OCI-LY7 (cell line): ENCODE results near the gene PPCS. TPM values are rescaled to one million over a fixed set of nuclear protein-coding genes. Genes with fewer than 3 reads are reported as not detected.

Experiments
- BruUV-seq: library from RNA; stranded (reverse); fragments of 400-500 nt; replicated peaks from 2 replicates; lab custom pipeline; 2021; lab: Mats Ljungman, UMichigan
- CTCF ChIA-PET: fragments of 300-600 bp; sonication (Branson Sonifier 250); formaldehyde crosslinking; loops from one replicate; lab custom pipeline; 2022; ENCODE audit warnings: antibody characterized with exemption; ENCODE audit not compliant: unreplicated experiment; lab: Charles Lee
- POLR2A ChIA-PET: fragments of 300-600 bp; sonication (Branson Sonifier 250); formaldehyde crosslinking; loops from one replicate; lab custom pipeline; 2022; ENCODE audit warnings: antibody characterized with exemption; lab: Charles Lee
- DNase-seq: peaks from one replicate; pipeline ENCODE4 v3.0.0-alpha.2; 2015; ENCODE audit warnings: low spot score
- H2AFZ ChIP-seq: fragments of 200-600 bp; sonication (generic), shearing (Covaris generic); 2 replicates; pipeline ENCODE4 v1.6.1; 2014; ENCODE audit warnings: mild to moderate bottlenecking, antibody characterized with exemption, low read length, moderate library complexity
- H3K27ac ChIP-seq: fragments of 200-600 bp; sonication (generic); 2 replicates; pipeline ENCODE4 v1.5.1; 2014; ENCODE audit warnings: mixed run types, low read depth, mild to moderate bottlenecking, moderate library complexity, low read length, inconsistent platforms; ENCODE audit not compliant: poor library complexity, severe bottlenecking
- H3K36me3 ChIP-seq: fragments of 200-600 bp; sonication (generic); 2 replicates; pipeline ENCODE4 v1.6.1; 2014; ENCODE audit warnings: mild to moderate bottlenecking, antibody characterized with exemption, low read length, moderate library complexity, mixed read lengths; ENCODE audit not compliant: insufficient read depth
- H3K4me1 ChIP-seq: fragments of 200-600 bp; sonication (generic); 2 replicates; pipeline ENCODE4 v1.5.1; 2014; ENCODE audit warnings: mild to moderate bottlenecking, low read length; ENCODE audit not compliant: insufficient read depth, poor library complexity, severe bottlenecking
- H3K4me2 ChIP-seq: fragments of 200-600 bp; sonication (generic); 2 replicates; pipeline ENCODE4 v1.6.1; 2014; ENCODE audit warnings: mild to moderate bottlenecking, low read length
- H3K4me3 ChIP-seq: fragments of 200-600 bp; sonication (generic); 2 replicates; pipeline ENCODE4 v1.5.1; 2014; ENCODE audit warnings: mild to moderate bottlenecking, low read depth, low read length; ENCODE audit not compliant: poor library complexity, severe bottlenecking
- H3K79me2 ChIP-seq: fragments of 200-600 bp; sonication (generic); 2 replicates; pipeline ENCODE4 v1.6.1; 2016; ENCODE audit warnings: low read depth, mild to moderate bottlenecking, low read length, moderate library complexity, mixed read lengths; ENCODE audit not compliant: insufficient read depth
- H3K9me2 ChIP-seq: fragments of 200-600 bp; sonication (generic); 2 replicates; pipeline ENCODE4 v1.6.1; 2016; ENCODE audit warnings: mild to moderate bottlenecking, low read length, mixed read lengths; ENCODE audit not compliant: insufficient read depth
- H3K9me3 ChIP-seq: fragments of 200-600 bp; sonication (generic); 2 replicates; pipeline ENCODE4 v1.6.1; 2014; ENCODE audit warnings: mild to moderate bottlenecking, mixed run types, low read length, mixed read lengths
- H4K20me1 ChIP-seq: fragments of 200-600 bp; sonication (generic); 2 replicates; pipeline ENCODE4 v1.6.1; 2014; ENCODE audit warnings: mild to moderate bottlenecking, antibody characterized with exemption, low read length, moderate library complexity, mixed read lengths; ENCODE audit not compliant: insufficient read depth
- EZH2phosphoT487 ChIP-seq: fragments of 200-600 bp; sonication (generic); IDR thresholded peaks from 2 replicates; pipeline ENCODE4 v1.6.1; 2018; ENCODE audit warnings: low read depth, borderline replicate concordance, mild to moderate bottlenecking, mixed run types, antibody characterized with exemption, low read length, moderate library complexity, mixed read lengths
- intact Hi-C: fragments of 100-400 bp; cut with micrococcal nuclease; formaldehyde crosslinking; loops from one replicate; pipeline ENCODE4 v1.10.0; 2022; ENCODE audit not compliant: unreplicated experiment
- total RNA-seq, 2 experiments: library from RNA; depleted of rRNA in 1 of 2; stranded (reverse); fragments of >200 nt in 1 of 2; shearing (Covaris generic) in 1 of 2; gene quantifications; 2 replicates each; pipeline ENCODE4 v1.2.3, GENCODE V29; 2014 to 2022
- TF ChIP-seq, protein P1 (sequence below): fragments of 200-600 bp; sonication (generic); conservative IDR thresholded peaks from 2 replicates; pipeline ENCODE4 v1.5.1; 2014; ENCODE audit warnings: mild to moderate bottlenecking, antibody characterized with exemption, low read length, moderate library complexity, mixed read lengths

PPCS gene
- total RNA-seq, 2 experiments from 2014 or later: 29.2 to 46.9 TPM

DNA sequence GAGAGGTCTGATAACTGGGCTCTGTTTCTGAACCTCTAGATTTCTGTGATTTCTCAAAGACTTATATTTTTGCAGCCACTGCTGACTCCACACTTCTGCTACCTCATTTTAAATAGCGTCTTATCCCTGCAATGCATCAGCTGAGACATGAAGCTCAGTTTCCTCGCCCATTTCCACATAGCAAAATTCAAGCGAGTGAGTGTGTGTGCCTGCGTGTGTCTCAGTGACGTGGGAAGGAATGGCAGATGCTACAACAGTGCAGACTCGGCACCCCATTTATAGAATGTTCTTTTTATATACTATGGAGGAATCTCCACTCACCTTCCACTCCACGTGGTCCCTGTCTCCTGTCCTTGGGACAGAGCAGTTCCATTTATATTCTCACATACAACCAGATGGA, 36.2 kb upstream of the PPCS start:
- Histone ChIP-seq H3K9me2 (no peaks in the 10 kb centered on the region), H3K36me3 (no peaks in the 10 kb centered on the region), H3K27ac (no peak overlapping the region), H3K4me3 (no peak overlapping the region), H2AFZ (no peak overlapping the region), H3K9me3 (no peaks in the 10 kb centered on the region), H3K4me2 (no peak overlapping the region), H4K20me1 (no peaks in the 10 kb centered on the region), H3K79me2 (no peaks in the 10 kb centered on the region), H3K4me1 (no peaks in the 10 kb centered on the region)
- POLR2A ChIA-PET: no interaction called here
- intact Hi-C loops: no loop called here
- TF ChIP-seq EZH2phosphoT487: no peak
- TF ChIP-seq, protein P1, sequence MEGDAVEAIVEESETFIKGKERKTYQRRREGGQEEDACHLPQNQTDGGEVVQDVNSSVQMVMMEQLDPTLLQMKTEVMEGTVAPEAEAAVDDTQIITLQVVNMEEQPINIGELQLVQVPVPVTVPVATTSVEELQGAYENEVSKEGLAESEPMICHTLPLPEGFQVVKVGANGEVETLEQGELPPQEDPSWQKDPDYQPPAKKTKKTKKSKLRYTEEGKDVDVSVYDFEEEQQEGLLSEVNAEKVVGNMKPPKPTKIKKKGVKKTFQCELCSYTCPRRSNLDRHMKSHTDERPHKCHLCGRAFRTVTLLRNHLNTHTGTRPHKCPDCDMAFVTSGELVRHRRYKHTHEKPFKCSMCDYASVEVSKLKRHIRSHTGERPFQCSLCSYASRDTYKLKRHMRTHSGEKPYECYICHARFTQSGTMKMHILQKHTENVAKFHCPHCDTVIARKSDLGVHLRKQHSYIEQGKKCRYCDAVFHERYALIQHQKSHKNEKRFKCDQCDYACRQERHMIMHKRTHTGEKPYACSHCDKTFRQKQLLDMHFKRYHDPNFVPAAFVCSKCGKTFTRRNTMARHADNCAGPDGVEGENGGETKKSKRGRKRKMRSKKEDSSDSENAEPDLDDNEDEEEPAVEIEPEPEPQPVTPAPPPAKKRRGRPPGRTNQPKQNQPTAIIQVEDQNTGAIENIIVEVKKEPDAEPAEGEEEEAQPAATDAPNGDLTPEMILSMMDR: no peak
- BruUV-seq: no TSS peak
- CTCF ChIA-PET: no interaction called here
- DNase-seq: no peak

DNA sequence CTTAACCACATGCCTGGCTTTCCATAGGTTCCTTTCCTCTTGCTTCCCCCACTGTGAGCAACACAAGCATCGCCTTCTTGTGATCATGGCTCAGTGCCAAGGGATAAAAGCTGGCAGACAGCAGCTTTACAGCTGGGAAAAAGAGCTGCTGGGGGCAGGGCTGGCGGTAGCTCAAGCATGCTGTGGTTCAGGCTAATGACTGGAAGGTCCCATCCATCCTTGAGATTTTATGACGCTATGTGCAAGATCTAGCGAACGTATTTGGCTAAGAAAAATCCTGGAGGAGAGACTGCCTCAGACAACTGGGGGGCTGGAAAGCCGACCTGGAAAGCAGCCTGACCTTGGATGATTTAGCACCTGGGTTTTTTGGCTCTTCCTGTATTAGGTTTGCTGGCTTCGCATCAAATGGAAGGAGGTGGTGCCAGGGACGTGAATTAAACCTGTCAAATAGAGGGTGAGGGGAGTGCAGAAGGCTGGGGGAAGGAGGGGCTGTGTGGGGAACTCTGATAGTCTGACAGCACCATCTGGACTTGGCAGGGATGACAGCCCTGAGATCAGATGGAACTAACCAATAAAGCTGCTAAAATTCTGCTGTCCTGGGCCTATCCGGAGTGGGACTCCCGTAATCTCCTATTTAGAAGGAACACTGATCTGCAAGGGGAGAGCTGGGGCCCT, 35.3 kb upstream of the PPCS start:
- intact Hi-C loops: no loop called here

DNA sequence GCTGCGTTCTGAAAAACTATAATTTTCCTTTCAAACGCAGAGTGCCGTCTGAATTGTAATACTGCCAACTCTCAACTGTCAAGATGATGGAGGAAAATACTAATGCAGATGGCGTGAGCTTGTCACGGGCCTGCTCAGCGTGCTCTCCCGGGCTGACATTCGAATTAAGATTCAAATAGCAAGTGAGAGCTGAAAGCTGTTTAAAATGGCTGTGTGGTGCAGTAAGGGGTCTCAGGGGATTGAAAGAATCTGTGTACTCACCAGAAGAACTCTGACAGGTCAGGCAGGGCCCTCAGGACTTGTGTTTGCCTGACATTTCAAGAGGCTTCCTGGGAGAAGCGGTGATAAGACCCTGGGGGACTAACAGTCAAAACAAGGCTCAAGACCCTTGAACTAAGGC, 33.6 kb upstream of the PPCS start:
- no peaks in the 10 kb centered on the region for H3K9me3 ChIP-seq
- intact Hi-C loops: no loop called here
- no peak overlapping the region for H3K27ac ChIP-seq
- H3K4me2 ChIP-seq: no peak overlapping the region
- no peaks in the 10 kb centered on the region for H3K9me2 ChIP-seq
- H3K4me3 ChIP-seq: no peak overlapping the region
- H3K79me2 ChIP-seq: no peaks in the 10 kb centered on the region
- H2AFZ ChIP-seq: no peak overlapping the region
- POLR2A ChIA-PET: no interaction called here
- no peaks in the 10 kb centered on the region for H3K36me3 ChIP-seq
- H4K20me1 ChIP-seq: no peaks in the 10 kb centered on the region
- H3K4me1 ChIP-seq: no peaks in the 10 kb centered on the region
- CTCF ChIA-PET: no interaction called here
- no TSS peak for BruUV-seq
- TF ChIP-seq, protein P1: no peak
- TF ChIP-seq EZH2phosphoT487: no peak
- DNase-seq: no peak

More for the DNA sequence above, 35.3 kb upstream of the PPCS start:
- Histone ChIP-seq H2AFZ (no peak overlapping the region), H3K4me1 (no peaks in the 10 kb centered on the region), H3K36me3 (no peaks in the 10 kb centered on the region), H3K27ac (no peak overlapping the region), H3K9me2 (no peaks in the 10 kb centered on the region), H3K79me2 (no peaks in the 10 kb centered on the region), H3K4me2 (no peak overlapping the region), H4K20me1 (no peaks in the 10 kb centered on the region), H3K9me3 (no peaks in the 10 kb centered on the region), H3K4me3 (no peak overlapping the region)
- ChIA-PET POLR2A (no interaction called here), CTCF (no interaction called here)
- DNase-seq: no peak
- BruUV-seq: no TSS peak
- TF ChIP-seq EZH2phosphoT487: no peak
- TF ChIP-seq, protein P1: no peak
